ENCODE measurements around the gene SECTM1.
A peak's percentile ranks its signal among the peaks of the same experiment; 100 is the strongest.

The SECTM1 gene

GRCh38 chr17:82298538-82299421 is 34.8 kb downstream of the SECTM1 start:
- Histone ChIP-seq H3K36me3 (no peaks in the 10 kb centered on the region), H3K4me3 (peak overlapping the region; percentile 48 to 74 (median 60)), H4K20me1 (peaks cover 0 to 30% (median 18%) of the 10 kb centered on the region in 11 experiments; a peak in 17 of 22 replicates), H3K9me3 (replicated peaks in 1 of 11) (no peaks in the 10 kb centered on the region), H3K27me3 (peaks cover 0 to 30% (median 14%) of the 10 kb centered on the region in 11 experiments; a peak in 13 of 22 replicates), H3K4me2 (peak overlapping the region; percentile 93 to 100 (median 98)), H3K4me1 (peaks cover 83 to 100% (median 96%) of the 10 kb centered on the region in 10 experiments), H3K9ac (peak overlapping the region; percentile 70 to 84 (median 79); a peak in 21 of 22 replicates), H3K27ac (peak overlapping the region; percentile 61 to 90 (median 87))
- TF ChIP-seq Cebpa-rat (IDR thresholded peaks at IDR 0.05), result no peak

- Histone ChIP-seq H3K9ac (peak overlapping the region; percentile 70 to 84 (median 79)), H3K4me1 (peaks cover 78 to 96% (median 91%) of the 10 kb centered on the region in 10 experiments), H3K4me2 (peak overlapping the region; percentile 93 to 100 (median 98)), H3K27ac (peak overlapping the region; percentile 73 to 90 (median 87); a peak in 21 of 22 replicates), H4K20me1 (peaks cover 0 to 21% (median 13%) of the 10 kb centered on the region in 11 experiments; a peak in 15 of 22 replicates), H3K27me3 (peaks cover 0 to 22% (median 9%) of the 10 kb centered on the region in 11 experiments; a peak in 13 of 22 replicates), H3K36me3 (no peaks in the 10 kb centered on the region), H3K4me3 (peak overlapping the region; percentile 48 to 74 (median 60)), H3K9me3 (replicated peaks in 1 of 11) (no peaks in the 10 kb centered on the region)
- TF ChIP-seq Cebpa-rat (IDR thresholded peaks at IDR 0.05), result peak in 1 of 11 experiments; percentile 20; a peak in 1 of 22 replicates
Measured at GRCh38 chr17:82297714-82298537, 35.6 kb downstream of the SECTM1 start.

GRCh38 chr17:82297280-82297713 is 36.3 kb downstream of the SECTM1 start:
- Histone ChIP-seq H3K4me3 (peak overlapping the region; percentile 48 to 74 (median 60)), H3K9me3 (replicated peaks in 1 of 11) (no peaks in the 10 kb centered on the region), H3K4me1 (peaks cover 72 to 92% (median 86%) of the 10 kb centered on the region in 10 experiments), H3K36me3 (no peaks in the 10 kb centered on the region), H3K9ac (peak overlapping the region; percentile 70 to 84 (median 79)), H4K20me1 (peaks cover 0 to 15% (median 7%) of the 10 kb centered on the region in 11 experiments; a peak in 9 of 22 replicates), H3K4me2 (peak overlapping the region; percentile 93 to 100 (median 98)), H3K27ac (peak overlapping the region; percentile 73 to 90 (median 87); a peak in 21 of 22 replicates), H3K27me3 (peaks cover 0 to 16% (median 3%) of the 10 kb centered on the region in 11 experiments; a peak in 12 of 22 replicates)
- no peak for TF ChIP-seq Cebpa-rat (IDR thresholded peaks at IDR 0.05)

GRCh38 chr17:82296511-82297279 is 36.9 kb downstream of the SECTM1 start:
- Histone ChIP-seq H3K4me2 (peak overlapping the region; percentile 93 to 100 (median 98)), H3K27ac (peak overlapping the region; percentile 73 to 90 (median 87); a peak in 17 of 22 replicates), H3K4me1 (peaks cover 72 to 92% (median 85%) of the 10 kb centered on the region in 10 experiments), H3K36me3 (no peaks in the 10 kb centered on the region), H4K20me1 (peaks cover 0 to 9% (median 1%) of the 10 kb centered on the region in 11 experiments; a peak in 7 of 22 replicates), H3K4me3 (peak overlapping the region; percentile 48 to 74 (median 60)), H3K9me3 (replicated peaks in 1 of 11) (no peaks in the 10 kb centered on the region), H3K27me3 (peaks cover 0 to 10% (median 0%) of the 10 kb centered on the region in 11 experiments; a peak in 8 of 22 replicates), H3K9ac (peak overlapping the region in 10 of 11 experiments; percentile 73 to 84 (median 80); a peak in 19 of 22 replicates)
- TF ChIP-seq Cebpa-rat (IDR thresholded peaks at IDR 0.05), result no peak

- peaks cover 66 to 86% (median 78%) of the 10 kb centered on the region in 10 experiments for H3K4me1 ChIP-seq
- no peaks in the 10 kb centered on the region for H3K9me3 ChIP-seq (replicated peaks in 1 of 11)
- no peaks in the 10 kb centered on the region; a peak in 1 of 22 replicates for H4K20me1 ChIP-seq
- H3K27me3 ChIP-seq, result no peaks in the 10 kb centered on the region
- no peak for TF ChIP-seq Cebpa-rat (IDR thresholded peaks at IDR 0.05)
- no peaks in the 10 kb centered on the region for H3K36me3 ChIP-seq
- H3K9ac ChIP-seq, result no peak overlapping the region
- H3K4me2 ChIP-seq, result peak overlapping the region in 7 of 11 experiments; percentile 12 to 100 (median 15); a peak in 7 of 22 replicates
- H3K27ac ChIP-seq, result no peak overlapping the region
- H3K4me3 ChIP-seq, result no peak overlapping the region
Measured at GRCh38 chr17:82295472-82295814, 38.1 kb downstream of the SECTM1 start.

GRCh38 chr17:82294064-82294773 is 39.3 kb downstream of the SECTM1 start:
- H4K20me1 ChIP-seq, result no peaks in the 10 kb centered on the region; a peak in 1 of 22 replicates
- TF ChIP-seq Cebpa-rat (IDR thresholded peaks at IDR 0.05), result no peak
- H3K4me1 ChIP-seq, result peaks cover 56 to 86% (median 73%) of the 10 kb centered on the region in 10 experiments
- no peaks in the 10 kb centered on the region for H3K36me3 ChIP-seq
- peak overlapping the region in 4 of 11 experiments; percentile 32 to 59 (median 37); a peak in 7 of 22 replicates for H3K9ac ChIP-seq
- H3K4me3 ChIP-seq, result peak overlapping the region in 4 of 10 experiments; percentile 9 to 56 (median 42); a peak in 4 of 20 replicates
- H3K27ac ChIP-seq, result peak overlapping the region in 4 of 11 experiments; percentile 33 to 56 (median 43); a peak in 2 of 22 replicates
- H3K27me3 ChIP-seq, result no peaks in the 10 kb centered on the region
- peak overlapping the region; percentile 56 to 100 (median 75) for H3K4me2 ChIP-seq
- no peaks in the 10 kb centered on the region for H3K9me3 ChIP-seq (replicated peaks in 1 of 11)
